AML-193 (cell line): Measurements from ENCODE around the gene MEAK7.

Experiments
- DNase-seq, 2 experiments: peaks; one replicate each; lab custom pipeline; 2025; lab: John Stamatoyannopoulos, UW

Gene MEAK7

DNA sequence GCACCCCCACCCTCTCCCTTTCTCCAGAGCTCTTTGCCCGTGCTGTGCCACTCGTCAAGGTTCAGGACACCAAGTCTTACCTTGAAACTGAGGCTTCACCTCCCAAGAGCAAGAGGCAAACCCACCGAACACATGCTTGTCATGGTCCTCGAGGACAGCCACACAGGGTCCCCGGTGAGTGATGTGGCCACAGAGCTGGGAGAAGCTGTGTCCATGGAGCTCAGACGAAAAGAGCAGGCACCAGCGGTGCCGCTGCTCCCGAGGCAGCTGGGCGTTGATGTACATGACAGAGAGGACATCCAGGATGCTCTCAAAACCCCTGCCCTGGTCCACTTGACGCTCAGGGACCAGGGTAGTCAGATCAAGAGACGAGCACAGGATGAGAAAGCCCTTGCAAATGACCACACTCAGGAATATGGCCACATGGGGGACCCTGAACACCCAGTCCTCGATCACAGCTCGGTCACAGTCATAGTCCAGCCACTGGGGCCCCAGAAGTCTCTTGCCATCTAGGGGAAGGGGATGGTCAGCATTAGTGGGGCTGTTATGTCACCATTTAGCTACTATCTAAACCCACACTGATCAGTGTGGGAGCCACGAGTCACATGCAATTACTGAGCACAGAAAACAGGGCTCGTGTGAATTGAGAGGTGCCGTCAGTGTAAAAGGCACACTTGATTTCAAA is 17.8 kb downstream of the MEAK7 start:
- no peak for DNase-seq

DNA sequence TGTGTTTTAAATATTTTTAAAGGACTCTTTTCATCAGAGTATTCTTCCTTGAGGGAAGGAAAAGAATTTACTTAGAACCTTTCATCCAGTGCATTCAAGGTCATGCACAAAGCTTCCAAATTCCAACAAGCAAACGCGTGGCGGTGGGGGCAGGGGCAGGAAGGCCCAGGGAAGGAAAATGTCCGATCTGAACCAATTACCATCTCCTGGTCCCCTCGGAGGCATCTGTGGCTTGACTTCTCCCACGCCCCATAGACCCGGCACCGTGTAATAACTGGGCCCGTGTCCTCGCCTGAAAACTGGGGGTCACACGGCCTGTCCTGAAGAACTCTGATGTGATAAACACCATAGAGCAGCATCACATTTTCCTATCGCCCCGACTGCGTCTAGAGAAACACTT is 18.3 kb downstream of the MEAK7 start:
- DNase-seq: no peak

DNA sequence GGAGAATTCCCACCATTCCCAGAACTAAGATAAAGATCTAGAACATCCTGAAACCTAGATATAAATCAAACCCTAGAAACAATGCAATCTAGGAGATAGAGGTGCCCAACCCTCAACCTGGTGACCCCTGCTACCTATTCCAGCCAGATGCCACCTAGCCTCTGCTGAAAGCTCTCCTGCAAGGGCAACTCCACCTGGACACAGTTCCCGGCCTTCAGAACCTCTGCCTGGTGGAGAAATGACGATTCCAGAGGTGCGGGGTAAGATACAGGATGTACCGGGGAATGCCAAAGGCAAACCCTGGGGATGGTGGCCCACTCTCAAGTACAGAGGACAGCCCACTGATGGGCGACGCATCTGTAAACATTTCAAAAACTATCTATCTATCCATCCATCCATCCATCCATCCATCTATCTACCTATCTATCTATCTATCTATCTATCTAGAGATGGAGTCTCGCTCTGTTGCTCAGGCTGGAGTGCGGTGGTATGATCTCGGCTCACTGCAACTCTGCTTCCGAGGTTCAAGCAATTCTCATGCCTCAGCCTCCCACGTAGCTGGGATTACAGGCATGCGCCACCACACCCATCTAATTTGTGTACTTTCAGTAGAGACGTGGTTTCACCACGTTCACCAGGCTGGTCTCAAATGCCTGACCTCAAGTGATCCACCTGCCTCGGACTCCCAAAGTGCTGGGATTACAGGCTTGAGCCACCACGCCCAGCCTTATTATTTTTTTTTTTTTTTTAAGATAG is 19.0 kb downstream of the MEAK7 start:
- no peak for DNase-seq

DNA sequence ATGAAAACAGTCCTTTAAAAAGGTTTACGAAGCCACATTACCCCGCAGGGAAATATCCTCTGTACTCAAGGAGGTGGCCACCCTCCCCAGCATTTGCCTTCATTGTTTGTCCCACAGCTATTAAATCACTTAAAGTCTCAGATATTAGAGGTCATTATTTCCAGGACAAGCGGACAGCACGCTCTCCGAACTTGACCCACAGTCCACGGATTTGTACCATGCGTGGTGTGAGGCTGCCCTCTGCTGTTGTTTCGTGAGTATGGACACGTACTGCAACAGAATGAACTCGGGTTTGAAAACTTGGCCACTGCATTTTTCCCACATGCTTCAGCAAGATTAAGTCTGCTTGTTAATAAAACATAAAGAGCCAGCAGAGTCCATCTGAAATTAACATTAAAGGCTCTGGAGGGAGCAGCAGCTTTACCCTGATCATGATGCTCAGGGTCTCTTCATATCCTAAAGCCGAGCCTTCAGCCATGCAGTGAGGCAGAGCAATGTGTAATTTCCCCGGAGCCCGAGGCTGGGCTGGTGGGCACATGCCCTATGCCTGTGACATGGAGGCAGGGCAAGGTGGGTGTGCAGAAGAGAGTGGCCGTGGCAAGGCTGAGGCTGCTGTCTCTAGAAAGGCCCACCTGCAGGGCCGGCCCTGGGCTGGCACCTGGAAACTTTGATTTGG is 19.7 kb downstream of the MEAK7 start:
- DNase-seq: peak; percentile 14 to 21

DNA sequence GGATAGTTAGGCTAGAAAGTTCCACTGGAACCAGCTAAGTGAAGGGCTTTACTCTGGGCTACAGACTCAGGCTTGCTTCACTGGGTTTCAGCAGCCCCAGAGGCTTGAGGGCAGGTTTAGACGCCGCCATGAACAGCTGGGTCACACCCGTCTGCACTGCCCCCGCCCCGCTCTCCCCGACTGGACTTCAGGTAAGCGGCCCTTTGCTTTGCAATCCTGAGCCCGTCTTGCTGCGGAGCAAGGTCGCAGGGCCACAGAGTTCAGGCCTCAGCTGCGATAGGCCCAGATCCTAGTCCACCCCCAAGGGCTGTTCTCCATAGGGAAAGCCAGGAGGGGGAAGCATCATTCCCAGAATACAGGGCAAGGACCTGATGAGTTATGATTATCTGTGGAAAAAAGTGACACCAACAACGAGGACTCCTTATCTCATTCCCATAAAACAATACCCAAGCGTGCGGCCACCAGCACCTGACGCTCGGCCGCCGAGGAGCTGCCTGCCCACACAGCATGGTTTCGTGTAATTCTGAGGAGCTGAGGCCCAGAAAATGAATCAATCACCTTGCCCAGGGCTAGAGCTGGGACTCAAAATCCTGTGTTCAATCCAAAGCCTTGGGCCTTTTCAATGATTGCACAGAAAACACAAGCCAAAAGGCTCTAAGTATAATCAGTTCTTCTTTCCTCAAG is 20.4 kb downstream of the MEAK7 start:
- no peak for DNase-seq

DNA sequence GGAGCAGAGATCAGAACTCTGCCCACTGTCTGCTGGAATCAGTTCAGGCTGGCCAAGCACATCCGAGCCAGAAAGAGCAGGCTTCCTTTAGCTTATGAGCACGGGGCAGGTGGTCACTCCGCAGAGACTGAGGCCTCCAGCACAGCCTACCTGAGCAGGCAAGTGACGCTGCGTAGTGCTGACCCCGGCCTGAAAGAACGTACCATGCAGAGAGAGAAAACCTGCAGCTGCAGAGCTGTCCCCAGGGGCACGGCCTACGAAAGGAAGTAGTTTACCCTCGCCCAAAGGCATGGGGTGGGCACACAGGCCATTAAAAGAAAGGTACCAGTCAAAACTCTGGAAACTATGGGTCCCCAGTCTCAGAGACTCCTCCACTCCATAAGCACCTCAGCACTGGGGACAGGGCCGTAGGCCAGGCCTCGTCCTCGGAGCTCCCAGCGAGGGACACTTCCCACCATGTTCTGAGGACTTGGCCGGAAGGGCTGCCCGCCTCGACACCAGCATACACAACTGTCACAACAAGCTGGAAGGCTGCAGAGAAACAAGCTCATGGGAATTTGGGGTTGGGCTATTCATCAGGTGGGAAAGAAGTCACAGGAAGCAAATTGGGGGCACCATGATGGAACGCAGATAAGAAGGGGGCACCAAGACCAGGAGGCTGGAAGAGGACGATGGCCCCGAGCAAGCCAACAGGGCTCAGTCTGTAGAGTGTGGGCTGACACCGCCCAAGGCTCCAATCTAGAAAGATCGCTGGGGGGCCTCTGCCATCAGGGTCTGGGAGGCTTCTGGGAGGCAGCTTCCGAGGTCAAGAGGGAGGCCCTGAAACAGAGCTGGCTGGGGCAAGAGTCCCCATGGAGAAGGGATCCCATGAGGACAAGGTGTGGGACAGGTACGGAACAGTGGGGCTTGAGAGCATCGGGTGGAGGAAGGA is 21.2 kb downstream of the MEAK7 start:
- DNase-seq: no peak

DNA sequence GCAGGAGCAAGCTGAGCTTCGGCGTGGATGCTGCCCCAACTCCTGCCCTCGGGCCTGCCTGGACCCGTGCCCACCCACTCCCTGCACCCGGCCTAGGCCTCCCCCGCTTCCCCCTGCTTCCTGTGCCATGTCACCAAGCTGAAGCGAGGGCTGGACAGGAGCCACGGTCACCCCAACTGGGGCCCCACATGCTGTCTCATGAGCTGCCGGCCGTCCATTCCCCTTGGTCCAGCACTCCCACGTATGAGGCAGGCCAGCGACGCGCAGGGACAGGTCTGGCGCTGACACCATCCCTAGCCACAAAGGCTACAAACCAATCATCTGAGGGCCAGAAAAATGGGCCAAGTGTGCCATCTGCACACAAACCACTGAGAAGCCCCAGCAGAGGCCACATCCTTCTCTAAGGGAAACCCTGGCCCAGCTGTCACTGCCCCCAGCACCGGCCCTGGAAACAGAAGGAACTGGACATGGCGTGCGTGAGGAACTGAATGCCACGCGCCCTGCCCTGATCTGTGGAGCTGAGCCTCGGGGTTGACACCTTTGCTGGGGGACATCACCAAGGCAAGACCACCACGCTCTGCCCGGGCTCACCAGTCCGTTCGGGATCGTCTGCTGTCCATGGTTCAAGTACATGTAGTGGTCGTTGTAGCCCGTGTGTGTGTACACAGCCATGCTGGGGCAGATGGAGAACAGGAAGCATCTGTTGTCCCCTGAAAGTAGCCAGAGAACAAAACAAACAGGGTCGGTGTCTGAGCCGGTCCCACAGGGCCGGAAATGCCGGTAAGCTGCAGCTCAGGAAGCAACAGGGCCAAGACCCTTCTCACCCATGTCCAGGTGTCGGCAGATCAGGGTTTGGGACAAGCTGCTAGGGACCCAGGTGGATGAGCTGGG is 22.2 kb downstream of the MEAK7 start:
- no peak for DNase-seq

DNA sequence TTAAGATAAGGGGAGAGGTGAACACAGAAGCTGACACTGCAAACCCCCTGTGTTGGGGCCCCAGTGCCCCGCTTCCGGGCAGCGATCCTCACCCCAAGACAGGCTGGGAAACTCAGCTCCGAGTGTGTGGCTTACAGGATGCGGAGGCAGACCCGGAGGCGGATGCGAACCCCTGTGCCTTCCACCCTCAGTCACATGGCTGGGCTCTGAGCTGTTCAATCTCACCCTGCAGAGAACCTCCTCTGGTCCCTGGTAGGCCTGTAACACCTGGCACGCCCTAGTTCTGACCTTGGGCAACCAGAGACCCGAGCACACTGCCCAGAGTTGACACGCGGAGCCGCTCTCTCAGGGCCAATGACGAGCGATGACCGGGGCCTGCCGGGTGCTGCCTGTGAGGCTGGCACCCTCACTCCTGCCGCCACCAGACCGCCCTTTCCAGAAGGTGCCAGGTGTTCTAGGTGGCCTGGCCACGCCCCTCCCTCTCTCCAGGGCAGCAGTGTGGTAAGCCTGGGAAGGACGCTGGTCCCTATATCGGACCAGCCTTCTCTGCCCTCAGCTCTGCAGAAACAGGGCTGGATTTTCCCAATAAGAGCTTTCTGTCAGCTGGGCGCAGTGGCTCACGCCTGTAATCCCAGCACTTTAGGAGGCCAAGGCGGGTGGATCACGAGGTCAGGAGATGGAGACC is 23.3 kb downstream of the MEAK7 start:
- DNase-seq: no peak

DNA sequence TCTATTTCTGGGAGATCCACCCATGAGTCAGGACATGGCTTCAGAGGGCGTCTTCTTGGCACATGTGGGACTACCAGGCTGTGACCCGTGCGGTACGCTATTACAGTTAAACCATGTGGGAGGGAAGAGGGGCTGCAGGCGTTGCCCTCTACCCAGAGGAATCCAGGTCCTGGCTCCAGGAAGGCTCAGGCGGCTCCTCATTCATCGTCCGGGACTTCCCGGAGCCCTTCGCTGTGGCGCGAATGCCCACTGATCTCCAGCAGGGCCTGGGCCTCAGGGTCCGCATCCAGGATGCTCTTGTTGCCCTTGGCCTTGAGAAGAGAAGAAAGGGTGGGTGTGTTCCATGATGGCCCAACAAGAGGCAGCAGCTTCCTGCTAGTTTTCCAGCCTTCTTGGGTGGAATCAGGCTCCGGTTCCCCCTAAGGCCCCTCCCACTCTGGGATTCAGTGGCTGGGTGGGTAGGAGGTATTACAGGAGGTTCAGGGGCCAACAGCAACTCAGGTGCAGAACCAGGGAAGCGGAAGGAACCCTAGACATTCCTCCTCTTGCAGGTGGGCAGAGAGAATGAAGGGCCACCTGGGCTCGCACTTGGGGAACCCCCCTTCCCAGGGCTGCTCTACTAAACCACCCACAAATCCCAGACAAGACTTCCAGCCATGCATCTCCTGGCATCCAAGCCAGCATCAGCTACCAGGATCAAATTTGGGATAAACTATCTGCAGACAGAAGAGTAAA is 24.6 kb downstream of the MEAK7 start:
- DNase-seq: no peak

DNA sequence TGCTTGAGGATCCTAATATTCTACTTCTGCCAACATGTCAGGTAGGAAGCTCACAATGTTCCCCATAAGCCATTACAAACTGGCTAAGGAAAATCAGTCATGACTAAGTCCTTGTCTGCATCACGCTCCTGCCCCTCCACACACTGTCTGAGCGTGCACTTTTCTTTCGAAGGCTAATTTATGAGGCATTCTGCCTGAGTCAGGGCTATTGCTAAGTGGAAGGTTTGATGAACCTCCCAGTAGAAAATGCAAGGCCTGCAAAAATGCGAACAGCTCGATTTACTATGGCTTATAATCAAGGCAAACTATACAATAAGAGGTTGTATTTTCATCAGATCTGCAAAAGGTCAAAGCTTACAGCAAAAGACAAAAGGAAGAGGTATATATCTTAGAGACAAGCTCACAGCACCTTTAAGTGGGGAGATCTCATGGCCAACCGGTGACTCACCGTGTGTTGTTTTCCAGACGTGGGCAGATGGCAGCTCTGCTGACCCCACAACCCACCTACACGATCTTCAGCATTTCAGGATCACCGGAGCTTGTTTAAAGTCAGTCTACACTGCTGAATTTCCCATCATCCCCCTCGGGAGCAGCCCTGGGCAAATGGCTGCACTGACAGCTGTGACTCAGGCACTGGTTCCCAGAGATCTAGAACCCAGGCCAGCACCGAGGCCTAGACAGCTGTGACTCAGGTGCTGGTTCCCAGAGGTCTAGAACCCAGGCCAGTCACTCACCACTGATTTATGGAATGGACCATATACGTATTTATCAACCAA is 26.1 kb downstream of the MEAK7 start:
- DNase-seq: no peak

DNA sequence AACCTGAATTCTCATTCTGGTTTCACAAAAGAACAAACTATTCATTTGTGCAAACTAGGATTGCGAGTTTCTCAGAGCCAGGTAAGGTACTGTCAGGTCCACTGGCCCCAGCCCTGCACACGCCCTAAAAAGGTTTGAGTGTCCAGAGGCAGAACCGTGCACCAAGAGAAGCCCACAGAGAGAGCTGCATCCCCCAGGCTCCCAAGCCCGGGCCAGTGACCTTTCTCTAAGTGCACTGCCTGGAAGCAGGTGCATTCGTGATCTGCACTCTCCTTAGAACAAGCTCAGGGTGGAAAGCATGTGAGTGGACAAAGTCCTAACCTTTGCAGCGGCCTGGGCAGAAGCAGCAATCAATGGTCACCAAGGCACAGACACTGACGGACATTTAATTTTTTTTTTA is 26.8 kb downstream of the MEAK7 start:
- no peak for DNase-seq

DNA sequence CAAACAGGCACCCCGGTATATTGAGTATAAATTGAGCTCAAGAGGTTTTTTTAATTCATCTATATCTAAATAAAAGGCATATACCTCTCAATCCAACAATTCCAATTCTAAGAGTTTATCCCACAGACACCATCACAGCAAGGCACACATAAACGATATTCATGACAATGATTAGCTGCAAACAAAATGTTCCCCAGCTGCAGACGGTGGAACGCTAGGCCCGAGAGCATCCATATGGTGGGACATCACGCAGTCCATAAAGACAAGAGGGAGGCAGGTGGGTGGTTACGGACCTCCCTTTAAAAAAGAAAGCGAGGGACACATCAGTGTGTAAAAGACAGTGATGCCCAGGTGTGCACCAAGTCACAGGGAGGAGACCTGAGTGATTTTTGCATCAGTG is 28.1 kb downstream of the MEAK7 start:
- no peak for DNase-seq

DNA sequence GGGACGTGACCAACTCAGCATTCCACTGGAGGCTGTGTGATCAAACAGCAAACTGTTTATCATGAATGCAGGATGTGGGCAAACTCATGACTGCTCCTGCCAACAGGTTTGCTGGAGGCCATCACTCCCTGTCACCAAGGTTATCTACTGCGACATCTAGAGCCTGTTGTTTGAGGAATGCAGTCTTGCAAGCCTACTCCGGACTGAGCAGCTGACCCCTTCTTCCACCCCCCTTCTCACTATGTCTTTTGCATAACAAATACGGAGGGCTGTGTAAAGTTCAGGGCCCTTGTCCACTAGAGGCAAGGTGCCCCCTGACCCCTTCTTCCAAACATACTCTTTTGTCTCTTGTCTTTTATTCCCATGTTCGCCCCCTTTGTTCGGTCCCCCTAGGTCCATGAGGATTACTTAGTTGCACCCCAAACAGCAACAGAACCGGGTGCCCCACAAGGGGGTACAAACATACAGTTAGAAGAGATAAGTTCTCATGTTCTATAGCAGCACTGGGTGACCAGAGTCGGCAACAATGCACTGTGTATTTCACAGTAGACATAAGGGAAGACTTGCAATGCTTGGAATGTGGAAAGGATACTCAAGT is 28.7 kb downstream of the MEAK7 start:
- no peak for DNase-seq

DNA sequence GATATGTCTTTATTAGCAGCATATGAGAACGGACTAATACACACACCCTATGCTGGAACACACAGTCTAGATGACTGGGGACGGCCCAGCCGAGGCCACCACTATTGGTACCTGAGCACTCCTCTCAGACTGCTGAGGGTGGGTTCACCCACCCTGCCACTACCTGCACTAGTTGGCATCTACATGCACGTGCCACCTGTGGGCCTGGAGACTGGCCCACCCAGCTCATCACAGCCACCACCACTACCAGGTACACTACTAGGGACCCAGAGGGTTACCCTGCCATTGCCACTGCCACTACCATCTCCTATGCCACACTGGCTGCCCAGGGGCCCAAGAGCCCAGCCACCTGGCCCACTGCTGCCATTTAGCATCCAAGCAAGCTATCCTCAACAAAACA is 32.5 kb downstream of the MEAK7 start:
- DNase-seq: no peak

DNA sequence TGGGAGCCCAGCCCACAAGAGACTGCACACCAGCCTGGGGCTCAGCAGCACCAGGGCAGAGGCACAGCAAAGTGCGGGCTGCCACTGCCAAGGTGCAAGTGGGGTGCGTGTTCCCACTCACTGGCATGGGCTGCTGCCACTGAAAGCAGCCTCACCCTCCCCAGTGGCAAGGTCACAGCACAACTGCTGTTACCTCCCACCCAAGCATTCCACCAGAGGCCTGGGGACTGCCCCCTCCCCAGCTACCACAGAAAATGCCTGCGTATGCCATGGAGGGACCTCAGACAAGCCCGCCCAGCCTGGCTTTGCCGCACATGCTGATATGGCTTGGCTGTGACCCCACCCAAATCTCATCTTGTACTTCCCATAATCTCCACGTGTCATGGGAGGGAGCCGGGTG is 33.1 kb downstream of the MEAK7 start:
- DNase-seq: no peak

DNA sequence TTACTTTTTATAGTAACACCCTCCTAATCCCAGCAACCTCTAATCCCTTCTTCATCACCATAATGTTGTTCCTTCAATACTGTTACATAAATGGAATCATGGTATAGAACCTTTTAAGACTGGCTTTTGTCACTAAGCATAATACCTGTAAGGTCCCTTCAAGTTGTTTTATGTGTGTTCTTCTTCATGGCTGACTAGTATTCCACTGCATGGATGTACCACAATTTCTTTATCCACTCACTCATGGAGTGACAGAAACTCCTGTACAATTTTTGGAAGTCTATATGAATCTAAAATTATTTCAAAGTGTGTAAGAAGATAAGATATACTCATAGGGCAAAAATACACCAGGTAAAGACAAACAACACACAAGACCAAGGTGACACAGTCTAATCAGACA is 36.8 kb downstream of the MEAK7 start:
- no peak for DNase-seq

DNA sequence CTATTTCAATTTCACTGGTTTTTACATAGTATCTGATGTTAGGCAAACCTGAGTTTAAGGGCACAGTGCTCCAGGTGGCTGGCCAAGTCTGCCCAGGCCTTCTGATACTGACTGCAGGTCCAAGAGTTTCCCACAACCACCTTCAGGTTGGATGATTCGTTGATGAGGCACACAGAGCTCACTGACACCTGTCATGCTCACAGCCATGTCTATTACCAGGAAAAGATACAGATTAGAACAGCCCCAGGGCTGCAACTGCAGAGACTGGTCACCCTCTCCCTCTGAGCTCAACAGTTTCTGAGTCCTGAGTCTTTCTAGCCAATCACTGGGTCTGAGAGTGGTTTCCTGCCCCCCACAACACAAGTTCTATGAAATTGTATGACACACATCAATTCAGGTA is 37.2 kb downstream of the MEAK7 start:
- DNase-seq: no peak

DNA sequence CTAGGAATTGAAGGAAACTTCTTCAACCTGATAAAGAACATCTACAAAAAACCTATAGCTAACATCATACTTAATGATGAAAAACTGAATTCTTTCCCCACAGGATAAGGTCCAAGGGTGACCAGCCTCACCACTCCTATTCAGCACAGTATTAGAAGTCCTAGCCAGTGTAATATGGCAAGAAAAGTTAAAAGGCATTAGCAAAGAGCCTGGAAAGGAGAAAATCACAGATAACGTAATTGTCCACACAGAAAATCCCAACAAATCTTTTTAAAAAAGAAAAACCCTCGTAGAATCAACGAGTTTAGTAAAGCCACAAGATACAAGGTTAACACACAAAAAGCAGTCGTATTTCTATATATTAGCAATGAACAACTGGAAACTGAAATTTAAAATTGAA is 37.8 kb downstream of the MEAK7 start:
- DNase-seq: no peak
